Measurements from ENCODE around the gene TP53TG3.
"Not testable (repeated sequence)": the region's sequence is repeated elsewhere in the genome, so short reads cannot be mapped to it uniquely, and the experiment has no call there.

TP53TG3 gene

GRCh38 chr16:32676065-32676464 lies at the start of gene TP53TG3:
Gene TP53TG3 (minus strand): TSS chr16:32676165. CDS start chr16:32676097, 68 bp downstream.
- not testable (repeated sequence) for DNase-seq

GRCh38 chr16:32650876-32651275 lies 25.1 kb downstream of the TP53TG3 start:
- not testable (repeated sequence) for DNase-seq

- not testable (repeated sequence) for DNase-seq
Measured at GRCh38 chr16:32647562-32647961, 28.4 kb downstream of the TP53TG3 start.

GRCh38 chr16:32646780-32647179 lies 29.2 kb downstream of the TP53TG3 start:
- not testable (repeated sequence) for DNase-seq

GRCh38 chr16:32646177-32646576 lies 29.8 kb downstream of the TP53TG3 start:
- not testable (repeated sequence) for DNase-seq

- DNase-seq = not testable (repeated sequence)
Measured at GRCh38 chr16:32645278-32645908, 30.6 kb downstream of the TP53TG3 start.

GRCh38 chr16:32644715-32645114 lies 31.2 kb downstream of the TP53TG3 start:
- not testable (repeated sequence) for DNase-seq

- not testable (repeated sequence) for DNase-seq
Measured at GRCh38 chr16:32637614-32638013, 38.4 kb downstream of the TP53TG3 start.

GRCh38 chr16:32632096-32632495 lies 43.9 kb downstream of the TP53TG3 start:
- DNase-seq = not testable (repeated sequence)

Data from hematopoietic multipotent progenitor cell treated with erythropoietin and hydrocortisone succinate and interleukin-3 and kit ligand, for 6 days (in vitro differentiated cells).